ENCODE measurements around the gene CNBP. TPM values are rescaled to one million over a fixed set of nuclear protein-coding genes. Genes with fewer than 3 reads are reported as not detected.
A peak's percentile ranks its signal among the peaks of the same experiment; 100 is the strongest.

CNBP gene
- total and polyA plus RNA-seq, 2 of the 13 experiments (the other 11 are each of a cell fraction or from before 2014, with no cell fraction given) = 282 to 354 TPM

- TF ChIP-seq MLX (CRISPR knock-in tag; IDR thresholded peaks at IDR 0.05) (peak; percentile 51; the same call in 1 of the 2 replicates), SKI (IDR thresholded peaks at IDR 0.05; ENCODE audit: partially characterized antibody) (peak; percentile 92), ZNF878 (CRISPR knock-in tag; IDR thresholded peaks at IDR 0.05) (no peak; the same call in 1 of the 2 replicates), MAFG (CRISPR knock-in tag; IDR thresholded peaks at IDR 0.05) (no peak), PAXIP1 (CRISPR knock-in tag; conservative IDR thresholded peaks at IDR 0.05) (peak; percentile 92), ZBTB40 (IDR thresholded peaks at IDR 0.05) (no peak), ZBTB40 (CRISPR knock-in tag; IDR thresholded peaks at IDR 0.05) (peak; percentile 45; the same call in 1 of the 2 replicates), ZNF430 (CRISPR knock-in tag; IDR thresholded peaks at IDR 0.05) (peak; percentile 69; the same call in 1 of the 2 replicates), CEBPG (CRISPR knock-in tag; IDR thresholded peaks at IDR 0.05) (peak; percentile 96), MTA1 (CRISPR knock-in tag; IDR thresholded peaks at IDR 0.05; ENCODE audit: borderline replicate concordance) (peak; percentile 73), TBX2 (CRISPR knock-in tag; IDR thresholded peaks at IDR 0.05; ENCODE audit: borderline replicate concordance) (peak; percentile 93), SRF (IDR thresholded peaks at IDR 0.05; ENCODE audit: low read depth, low read length) (no peak), ZIK1 (CRISPR knock-in tag; IDR thresholded peaks at IDR 0.05; ENCODE audit: borderline replicate concordance, low read depth) (peak; percentile 68; the same call in 1 of the 2 replicates), NRL (CRISPR knock-in tag; IDR thresholded peaks at IDR 0.05; ENCODE audit: borderline replicate concordance) (peak; percentile 68; the same call in 1 of the 2 replicates), ZNF792 (CRISPR knock-in tag; IDR thresholded peaks at IDR 0.05) (peak; percentile 89)
These were observed 64.2 kb downstream of the CNBP start (continued) for GRCh38 chr3:129119365-129120100.

All from HepG2 (cell line).